ENCODE results near the gene BBIP1. TPM values are rescaled to one million over a fixed set of nuclear protein-coding genes. Genes with fewer than 3 reads are reported as not detected.
A peak's percentile ranks its signal among the peaks of the same experiment; 100 is the strongest.

BBIP1 gene, protein sequence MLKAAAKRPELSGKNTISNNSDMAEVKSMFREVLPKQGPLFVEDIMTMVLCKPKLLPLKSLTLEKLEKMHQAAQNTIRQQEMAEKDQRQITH
- total RNA-seq (2013; cell fraction: nucleolus; rRNA removed), result 53.8 and 60.1 TPM in 2 replicates
- total RNA-seq (2014; rRNA removed), result 13.8 and 19.2 TPM in 2 replicates
- total RNA-seq (2014; rRNA removed; fragmentation: Illumina TruSeq; extraction: Trizol), result 25.1 and 26.1 TPM in 2 replicates
- total RNA-seq (2021), result 16.4 and 19.1 TPM in 2 replicates
- 8.1 TPM for polyA plus RNA-seq (2011; ENCODE audit: low read depth)
- polyA plus RNA-seq (2011; rRNA removed), result 34.3 and 67.2 TPM in 2 replicates
- 10.1 and 11.6 TPM in 2 replicates for polyA plus RNA-seq (2011; cell fraction: cytosol; rRNA removed)
- polyA plus RNA-seq (2011; cell fraction: nucleus; rRNA removed), result 25.2 and 26.0 TPM in 2 replicates
- polyA plus RNA-seq (2012), result 23.8 and 25.3 TPM in 2 replicates
- polyA plus RNA-seq (2014; fragmentation: Illumina TruSeq; extraction: Trizol), result 31.9 and 32.6 TPM in 2 replicates
- polyA plus RNA-seq (2014; fragmentation: Nextera tagmentation; extraction: Ambion mirVana), result 10 to 100 TPM; 34.7 to 40.8 TPM
- 12.6 and 24.5 TPM in 2 replicates for polyA plus RNA-seq (2014; rRNA removed)
- 10 to 100 TPM; 30.7 to 33.8 TPM for polyA plus RNA-seq (2016; fragmentation: Nextera tagmentation; extraction: Ambion mirVana)
- 13.2 and 17.4 TPM in 2 replicates for polyA minus RNA-seq (2011; rRNA and poly(A)+ RNA removed)
- polyA minus RNA-seq (2011; cell fraction: cytosol; rRNA and poly(A)+ RNA removed), result 4.3 and 9.0 TPM in 2 replicates
- polyA minus RNA-seq (2011; cell fraction: nucleus; rRNA and poly(A)+ RNA removed), result 17.3 and 23.0 TPM in 2 replicates
- percentile 76 among the genes with signal in this experiment for Bru-seq, nascent RNA
- BruChase-seq, experiment 1, labeled RNA remaining after a 6-hour chase, result percentile 72 among the genes with signal in this experiment
- BruChase-seq, experiment 2, labeled RNA remaining after a 2-hour chase, result percentile 77 among the genes with signal in this experiment
- long read RNA-seq, experiment 1, transcript BBIP1-207 (4 exons, 2,119 nt), result major isoform, 5 of 15 reads
- long read RNA-seq, experiment 1, partial matches to known transcripts, result 0 of 15 reads
- long read RNA-seq, experiment 1, other reads (novel, unspliced or antisense), result 8 of 15 reads
- long read RNA-seq, experiment 2, full-length matches to known transcripts, result 40 of 54 reads
- long read RNA-seq, experiment 2, partial matches to known transcripts, result 8 of 54 reads
- long read RNA-seq, experiment 2, other reads (novel, unspliced or antisense), result 6 of 54 reads

DNA sequence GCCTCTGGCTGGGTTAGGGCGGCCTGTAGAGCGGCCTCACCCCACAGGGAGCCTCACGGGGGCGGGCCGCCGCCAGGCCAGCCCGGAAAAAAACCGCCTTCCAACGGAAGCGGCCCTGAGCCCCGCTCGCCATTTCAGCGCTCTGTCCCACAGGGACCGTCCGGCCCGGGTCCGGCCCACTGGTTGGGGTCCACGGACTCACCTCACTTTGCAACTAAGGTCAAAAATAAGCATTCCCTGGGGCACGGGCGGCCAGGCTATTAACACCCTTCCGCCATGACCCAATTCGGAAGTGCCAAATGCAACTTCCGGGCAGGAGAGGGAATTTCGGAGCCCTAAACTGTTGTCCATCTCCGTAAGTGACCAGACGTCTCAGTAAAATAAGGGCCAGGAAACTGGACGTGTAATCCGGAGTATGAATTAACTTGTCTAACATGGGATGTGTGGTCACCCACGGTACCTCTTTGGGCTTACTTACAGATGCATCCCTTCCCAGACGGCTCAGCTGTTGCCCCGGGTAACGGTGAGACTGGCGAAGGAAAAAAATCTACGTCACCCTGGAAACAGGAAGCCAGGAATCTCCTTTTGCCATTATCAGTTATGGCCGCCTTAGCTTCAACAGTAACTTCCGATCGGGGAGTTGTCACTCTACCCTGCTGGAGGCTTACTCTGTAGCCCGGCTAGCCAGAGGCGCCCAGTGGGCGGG lies at the start of gene BBIP1:
TSS of gene BBIP1 (minus strand) at position 538 of the 706 bp plus-strand sequence. CDS start 1,023 bp downstream, outside the sequence.
- intact Hi-C loops (cut with micrococcal nuclease; ENCODE audit: unreplicated experiment), result loop anchor here (1.0 to 2.0 kb wide), 3 partner anchors 40 to 144 kb away; no protein-coding TSS in a partner anchor
- POLR2A ChIA-PET, result interaction anchor here (0.6 to 3.3 kb wide), 27 partner anchors 8 to 842 kb away, joined by 3 to 19 read pairs (median 5); no protein-coding TSS in a partner anchor
- H3K36me3 ChIP-seq (ENCODE audit: control insufficient read depth in 2 of 2, insufficient read depth in 2 of 2, low read length in 1 of 2), result no peaks in the 10 kb centered on the region
- ATAC-seq (peak; percentile 86), DNase-seq (ENCODE audit: low read depth, low spot score) (peak; percentile 99), FAIRE-seq (peak; percentile 89)
- H2AFZ ChIP-seq (ENCODE audit: control insufficient read depth, low read depth, low read length), result peak within 1 kb of the TSS; percentile 78
- H3K27ac ChIP-seq (ENCODE audit: control insufficient read depth, insufficient read depth), result peak within 1 kb of the TSS; percentile 96
- RAD21 ChIA-PET (ENCODE audit: unreplicated experiment), result interaction anchor here (0.8 to 4.5 kb wide), 40 partner anchors 9 to 680 kb away, joined by 3 to 33 read pairs (median 6); partner anchors contain the start of genes PDCD4 and SMNDC1
- H3K27me3 ChIP-seq (replicated peaks in 1 of 2; ENCODE audit: control insufficient read depth in 2 of 2, insufficient read depth in 2 of 2, low read length in 1 of 2), result no peaks in the 10 kb centered on the region
- H3K9ac ChIP-seq (ENCODE audit: control insufficient read depth, insufficient read depth, low read length), result peak within 1 kb of the TSS; percentile 84
- SMC1A ChIA-PET (ENCODE audit: uncharacterized antibody, unreplicated experiment), result interaction anchor here (1.0 to 6.4 kb wide), 28 partner anchors 8 to 614 kb away, joined by 3 to 48 read pairs (median 6); partner anchors contain the start of gene PDCD4
- BruUV-seq (replicated peaks), result TSS peak; percentile 76
- no peaks in the 10 kb centered on the region for H4K20me1 ChIP-seq (ENCODE audit: control insufficient read depth, insufficient read depth)
- 1% methylated on average over 40 of the region's 40 CpGs for WGBS (ENCODE audit: insufficient coverage, insufficient replicate concordance, low lambda C conversion rate, missing lambda C conversion rate)
- peaks cover 49% of the 10 kb centered on the region for H3K79me2 ChIP-seq (ENCODE audit: control insufficient read depth, insufficient read depth, low read length)
- no peaks in the 10 kb centered on the region for H3K9me3 ChIP-seq (replicated peaks; ENCODE audit: control insufficient read depth, insufficient read depth, low read length)
- peak within 1 kb of the TSS; percentile 71 for H3K4me3 ChIP-seq
- peaks cover 7% of the 10 kb centered on the region; the same call in 1 of the 2 replicates for H3K4me1 ChIP-seq (ENCODE audit: control insufficient read depth, insufficient read depth, low read length)
- CTCF ChIA-PET, result interaction anchor here (0.6 to 4.1 kb wide), 8 partner anchors 22 to 304 kb away, joined by 3 to 27 read pairs (median 3); no protein-coding TSS in a partner anchor
- H3K4me2 ChIP-seq (ENCODE audit: control insufficient read depth, insufficient read depth), result peak within 1 kb of the TSS; percentile 56
- in situ Hi-C loops (cut with MboI), result no loop called here
- TF ChIP-seq CHD2 (IDR thresholded peaks at IDR 0.05; ENCODE audit: borderline replicate concordance, low read depth, low read length) (no peak; the same call in 1 of the 2 replicates), BHLHE40 (IDR thresholded peaks at IDR 0.05; ENCODE audit: borderline replicate concordance in 1 of 2, low read depth in 2 of 2, low read length in 1 of 2) (peak in 1 of 2 experiments; percentile 69; a peak in 3 of 4 replicates), CEBPZ (IDR thresholded peaks at IDR 0.05; ENCODE audit: low read depth, low read length) (no peak), REST (IDR thresholded peaks at IDR 0.05; ENCODE audit: low read depth, low read length) (no peak), SIX5 (IDR thresholded peaks at IDR 0.05; ENCODE audit: low read depth, low read length, severe bottlenecking) (peak; percentile 79), ELK1 (IDR thresholded peaks at IDR 0.05; ENCODE audit: low read depth, low read length) (peak; percentile 93)

Measured in GM12878 (cell line).